NCI-H1436 (cell line): ENCODE results near the gene DLG2.
"Not testable (repeated sequence)": the region's sequence is repeated elsewhere in the genome, so short reads cannot be mapped to it uniquely, and the experiment has no call there.

Experiments
- DNase-seq: peaks from one replicate; lab custom pipeline; 2025; lab: John Stamatoyannopoulos, UW

Gene DLG2

DNA sequence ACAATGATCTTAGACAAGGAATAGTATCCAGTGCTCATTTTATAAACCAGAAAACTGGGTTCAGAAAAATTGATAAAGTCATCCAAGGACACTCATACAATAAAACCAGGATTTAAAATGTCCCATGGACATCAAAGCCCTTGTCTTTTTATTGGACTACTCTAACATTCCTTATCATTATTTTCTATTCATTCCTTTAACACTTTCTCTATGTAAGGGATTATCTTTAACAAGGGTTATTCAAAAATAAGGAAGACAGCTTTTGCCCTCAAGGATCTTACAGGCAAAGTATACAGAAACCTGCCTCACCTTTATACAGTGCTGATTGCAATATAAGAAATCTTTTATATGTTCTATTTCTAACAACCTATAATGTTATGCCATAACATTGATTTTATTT is 790.8 kb downstream of the DLG2 start:
- DNase-seq = no peak

DNA sequence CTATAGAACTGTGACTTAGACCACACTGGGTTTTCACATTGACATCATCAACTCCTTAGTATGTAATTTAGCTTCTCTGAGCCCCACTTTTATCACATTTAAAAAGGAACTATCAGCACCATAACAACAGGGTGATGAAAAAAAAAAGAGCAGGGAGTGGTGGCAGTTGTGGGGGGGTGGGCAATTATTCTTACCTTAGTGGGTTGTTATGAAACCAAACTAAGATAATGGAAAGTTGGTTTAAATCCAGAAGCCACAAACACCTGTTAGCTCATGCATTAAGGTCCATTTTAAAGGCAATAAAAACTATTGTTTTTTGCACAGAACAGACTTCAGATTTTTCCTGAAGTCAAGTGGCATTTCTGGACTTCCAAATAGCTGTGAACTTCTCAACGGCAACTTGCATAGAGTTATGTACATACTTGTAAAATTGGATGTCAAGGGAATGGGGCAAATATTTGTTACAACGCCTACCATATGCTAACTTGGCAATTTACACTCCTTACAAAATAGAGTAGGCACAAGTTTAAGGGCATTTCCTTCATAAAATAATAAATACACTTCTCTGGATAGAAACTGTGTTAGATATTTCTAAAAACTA is 793.6 kb downstream of the DLG2 start:
- DNase-seq = no peak

DNA sequence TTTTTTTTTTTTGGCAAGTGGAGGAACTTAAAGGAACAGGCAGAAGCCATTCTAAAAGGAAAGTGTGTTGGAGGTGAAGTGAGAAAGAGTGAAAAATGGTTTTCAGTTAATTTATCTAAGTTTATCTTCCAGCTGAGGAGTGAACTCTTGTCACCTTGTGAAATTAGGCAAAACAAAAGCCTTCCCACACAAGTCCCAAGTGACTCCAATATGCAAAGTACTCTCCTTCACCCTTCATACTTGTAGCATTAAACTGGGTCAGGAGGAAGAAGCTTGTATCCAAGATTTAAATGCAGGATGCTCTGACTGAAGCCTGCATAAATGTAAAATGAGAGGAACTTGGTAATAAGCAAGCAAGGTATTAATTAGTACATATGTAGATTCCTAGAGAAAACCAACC is 796.8 kb downstream of the DLG2 start:
- no peak for DNase-seq

DNA sequence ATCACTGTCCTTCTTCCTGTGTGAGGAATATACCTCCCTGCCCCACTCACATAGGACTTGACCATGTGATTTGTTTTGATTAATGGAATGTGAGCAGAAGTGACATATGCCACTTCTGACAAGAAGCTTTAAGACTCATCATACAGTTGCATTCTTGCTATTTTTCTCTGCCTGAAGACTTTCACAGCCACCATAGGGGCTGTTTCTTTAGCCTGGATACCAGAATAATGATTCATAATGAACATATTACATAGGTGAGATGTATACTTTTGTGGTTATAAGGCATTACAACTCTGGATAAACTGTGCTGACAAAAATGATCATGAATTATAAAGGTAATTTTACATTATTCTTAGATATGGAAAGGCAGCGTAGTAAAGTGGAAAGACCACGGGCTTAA is 798.0 kb downstream of the DLG2 start:
- no peak for DNase-seq

DNA sequence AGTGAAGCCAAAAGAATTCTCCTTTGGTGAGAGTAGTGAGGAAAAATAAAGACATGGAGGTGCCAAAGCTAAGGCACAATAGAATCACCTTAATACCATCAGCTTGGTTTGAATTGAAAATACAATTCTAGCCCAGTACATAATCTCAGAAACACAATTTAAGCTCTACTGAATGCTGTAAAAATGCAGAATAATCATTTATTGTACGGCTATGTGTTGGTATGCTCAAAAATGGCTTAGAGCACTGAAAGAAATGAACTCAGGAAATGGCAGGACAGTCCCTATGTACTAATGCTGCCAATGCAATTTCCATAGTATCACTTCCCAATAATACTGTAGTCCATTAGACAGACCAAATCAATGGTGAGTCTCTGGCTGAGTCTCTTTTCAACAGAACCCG is 798.5 kb downstream of the DLG2 start:
- DNase-seq = no peak

DNA sequence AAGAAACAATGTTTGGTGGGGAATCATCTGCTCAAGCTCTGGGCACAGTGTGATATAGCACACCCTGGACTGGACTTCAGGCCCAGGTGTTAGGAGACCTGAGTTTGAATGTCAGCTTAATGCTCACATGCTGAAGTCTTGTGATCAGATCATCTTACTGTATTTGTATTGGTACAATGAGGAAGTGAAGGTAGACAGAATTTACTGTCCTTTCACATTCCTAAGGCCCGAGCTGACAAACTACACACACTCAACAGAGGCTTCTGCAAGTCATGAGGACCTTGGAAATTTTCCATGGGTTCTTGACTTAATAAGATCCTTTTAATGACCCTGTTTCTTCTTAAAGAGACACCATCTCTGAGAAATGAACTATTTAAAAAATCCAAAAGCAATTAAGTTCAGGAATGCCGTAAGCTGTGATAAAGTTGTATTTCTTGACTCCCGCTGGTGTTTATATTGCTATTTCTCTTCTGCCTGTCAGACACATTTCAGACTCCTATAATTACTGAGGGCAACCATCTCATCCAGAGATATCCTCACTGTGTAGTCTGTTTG is 802.0 kb downstream of the DLG2 start:
- DNase-seq = no peak

DNA sequence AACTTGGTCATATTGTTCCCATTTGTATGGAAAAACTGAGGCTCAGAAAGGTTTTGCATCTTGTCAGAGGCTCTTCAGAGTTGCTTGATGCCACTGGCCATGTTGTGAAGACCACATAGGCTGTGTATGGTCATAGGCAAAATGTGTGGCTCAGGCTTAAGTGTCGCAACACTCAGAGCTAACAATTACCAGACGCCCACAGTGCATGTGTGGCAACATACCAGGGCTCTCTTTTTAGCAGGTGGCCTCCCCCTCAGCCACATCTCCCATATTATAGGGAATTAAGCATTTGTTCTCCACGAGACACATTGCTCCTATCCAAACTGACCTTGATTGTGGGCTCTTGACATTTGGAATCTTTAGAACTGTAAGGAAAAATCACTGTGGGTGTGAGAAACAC is 802.5 kb downstream of the DLG2 start:
- no peak for DNase-seq

DNA sequence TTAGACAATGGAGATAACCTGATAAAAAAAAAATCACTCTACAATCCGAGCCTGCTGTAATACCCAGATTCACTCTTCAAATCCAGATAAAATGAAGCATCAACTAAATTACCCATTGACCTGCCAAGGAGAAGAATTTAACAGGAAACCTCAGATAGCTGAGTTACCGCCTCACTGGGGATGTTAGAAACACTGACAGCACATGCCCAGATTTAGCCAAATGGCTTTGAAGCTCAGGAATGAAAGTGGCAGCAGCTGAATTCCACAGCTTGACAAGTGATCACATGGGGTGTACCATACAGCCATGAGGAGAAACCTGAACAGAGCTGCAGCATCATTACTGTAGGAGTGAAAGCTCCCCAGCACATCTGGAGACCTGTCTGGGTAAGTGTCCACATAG is 807.6 kb downstream of the DLG2 start:
- DNase-seq = no peak

DNA sequence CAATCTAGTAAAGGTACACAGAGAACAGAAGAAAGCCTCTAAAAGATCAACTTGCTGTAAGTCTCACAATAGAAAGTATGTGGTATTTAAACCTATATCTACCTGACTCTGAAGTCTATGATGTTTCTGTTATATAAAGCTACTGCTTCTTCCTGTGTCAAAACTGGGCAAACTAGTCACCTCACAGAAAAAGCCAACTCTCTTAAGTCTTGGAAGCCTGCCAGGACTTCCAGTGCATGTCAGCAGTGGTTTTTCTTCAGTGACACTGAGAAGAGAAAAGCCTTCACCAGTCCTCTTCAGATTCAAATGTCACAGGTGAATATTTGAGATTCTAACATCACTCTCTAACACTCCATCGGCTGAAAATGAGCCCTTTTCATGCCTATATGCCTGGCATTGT is 808.0 kb downstream of the DLG2 start:
- no peak for DNase-seq

DNA sequence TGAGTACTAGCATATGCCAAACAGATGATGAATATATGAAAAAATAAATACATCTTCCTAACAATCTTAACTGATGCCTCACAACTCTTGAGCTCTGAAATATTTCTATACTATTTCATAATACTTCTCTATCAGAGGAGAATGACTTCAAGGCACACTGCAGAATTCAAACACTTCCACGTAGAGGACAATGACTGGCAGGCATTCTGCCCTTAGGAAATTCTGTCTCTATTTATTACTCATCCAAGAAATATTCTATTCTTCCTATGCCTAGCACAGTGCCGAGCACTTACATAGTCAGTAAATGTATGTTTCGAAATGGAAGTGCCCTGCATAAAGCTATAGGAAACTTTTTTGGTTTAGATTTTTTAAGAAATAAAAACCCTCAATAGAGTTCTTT is 809.1 kb downstream of the DLG2 start:
- no peak for DNase-seq

DNA sequence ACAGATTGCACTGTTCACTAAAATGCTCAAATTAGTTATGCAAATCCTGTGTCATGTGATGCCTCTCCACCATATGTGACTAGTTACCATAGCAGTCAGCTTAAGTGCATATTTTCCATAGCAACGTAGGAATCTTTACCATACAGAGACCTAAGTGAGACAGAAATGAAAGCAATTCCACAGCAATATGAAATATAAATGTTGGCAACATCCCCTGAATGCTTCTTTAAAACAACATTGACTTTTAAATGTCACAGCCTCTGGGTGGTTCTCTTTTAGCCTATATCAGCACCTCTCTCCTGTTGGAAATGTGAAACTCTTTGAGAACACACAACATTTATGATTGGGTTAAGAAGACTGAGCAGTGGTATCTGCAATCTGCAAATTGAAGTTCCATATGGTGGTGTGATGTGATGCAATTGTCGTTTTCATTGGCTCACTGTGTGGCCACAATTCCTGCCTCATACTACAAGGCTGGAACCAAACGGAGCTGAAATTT is 814.6 kb downstream of the DLG2 start:
- DNase-seq = no peak

DNA sequence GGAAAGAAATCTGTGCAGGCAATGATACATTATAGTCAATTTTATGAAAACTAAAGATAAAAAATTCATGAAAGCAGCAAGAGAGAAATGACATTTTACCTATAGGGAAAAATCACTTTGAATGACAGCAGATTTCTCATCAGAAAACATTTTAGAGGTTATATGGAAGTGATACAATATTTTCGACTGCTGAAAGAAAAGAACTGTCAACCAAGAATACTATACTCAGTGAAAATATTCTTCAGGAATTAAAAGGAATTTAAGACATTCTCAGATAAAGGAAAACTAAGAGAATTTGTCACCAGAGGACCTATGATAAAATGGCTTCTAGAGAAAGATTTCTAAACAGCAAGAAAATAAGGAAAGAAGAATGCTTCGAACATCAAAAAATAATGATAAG is 820.8 kb downstream of the DLG2 start:
- no peak for DNase-seq

DNA sequence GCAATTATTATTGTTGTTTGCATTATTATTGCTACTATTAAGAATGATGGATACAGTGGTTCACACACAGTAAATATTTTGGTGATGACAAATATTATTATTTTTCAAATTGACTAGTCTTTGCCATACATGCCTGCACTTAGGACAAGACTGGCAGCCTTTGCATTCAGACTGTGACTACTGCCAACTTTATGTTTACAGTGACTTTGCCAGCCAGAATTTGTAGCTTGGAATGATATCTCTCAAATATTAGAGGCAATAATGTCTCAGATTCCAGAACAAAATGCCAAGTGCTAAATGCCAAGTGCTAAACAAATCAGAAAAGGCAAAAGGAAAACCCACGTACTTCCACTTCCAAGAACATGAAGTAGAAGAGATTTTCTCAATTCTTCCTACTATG is 823.1 kb downstream of the DLG2 start:
- DNase-seq = no peak

DNA sequence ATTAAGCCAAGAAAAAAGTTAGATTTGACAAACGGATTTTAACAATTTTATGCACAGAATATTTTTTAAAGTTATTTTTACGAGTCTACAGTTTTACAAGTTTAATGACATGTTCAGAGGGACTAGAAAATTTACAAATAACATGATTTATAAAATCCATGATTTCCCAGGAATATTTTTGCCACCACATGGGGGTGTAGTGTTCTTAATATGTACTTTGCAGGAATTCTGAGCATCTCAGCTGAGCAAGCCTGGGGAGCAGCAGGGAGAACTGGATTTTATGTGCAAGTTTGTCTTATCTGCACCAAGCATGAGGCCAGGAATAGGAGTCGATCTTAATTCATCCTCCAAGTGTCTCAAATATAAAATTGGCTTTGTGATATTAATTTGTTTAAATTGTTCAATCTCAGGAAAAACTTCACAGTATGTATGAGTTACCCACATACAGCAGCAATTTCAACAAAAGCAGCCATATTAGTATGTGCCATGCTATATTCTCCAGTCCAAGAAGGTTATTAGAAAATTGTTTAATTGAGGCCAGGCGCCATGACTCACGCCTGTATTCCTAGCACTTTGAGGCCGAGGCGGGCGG is 826.3 kb downstream of the DLG2 start:
- DNase-seq = no peak

DNA sequence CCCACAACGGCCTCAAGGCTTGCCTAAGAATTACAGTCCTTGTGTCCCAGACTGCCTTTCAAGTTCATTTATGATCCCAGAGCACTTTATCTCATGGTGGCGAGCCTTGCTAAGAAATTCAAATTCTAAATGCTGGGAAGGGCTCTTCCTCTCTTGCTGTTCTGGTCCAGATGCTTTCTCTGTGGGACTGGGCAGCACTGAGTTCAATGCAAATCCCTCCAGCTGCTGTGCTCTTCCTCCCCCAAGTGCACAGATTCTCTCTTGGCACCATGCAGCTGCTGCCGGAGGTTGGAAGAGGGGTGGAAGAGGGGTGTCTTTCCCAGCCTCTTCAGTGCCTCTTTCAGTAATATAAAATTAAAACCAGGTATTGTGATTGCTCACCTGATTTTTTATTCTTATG is 828.0 kb downstream of the DLG2 start:
- no peak for DNase-seq

DNA sequence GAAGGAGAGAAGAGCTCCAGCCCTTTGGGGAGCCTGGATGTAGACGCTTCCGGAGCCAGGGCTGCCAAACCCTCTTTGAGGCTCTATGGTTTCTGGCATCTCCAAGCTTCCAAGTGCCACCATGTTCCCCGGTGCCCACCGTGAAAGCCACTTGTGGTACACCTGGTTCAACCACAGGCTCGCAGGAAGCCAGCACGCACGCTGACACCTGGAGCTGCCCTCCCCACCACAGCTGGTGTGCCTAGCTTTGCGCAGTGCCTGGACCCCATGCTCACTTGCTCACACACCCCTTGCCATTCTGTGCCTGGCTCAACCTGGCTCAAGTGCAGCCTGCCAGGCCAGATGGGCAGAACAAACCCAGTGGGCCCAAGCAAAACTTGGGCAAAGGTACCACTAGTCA is 831.4 kb downstream of the DLG2 start:
- DNase-seq = no peak

DNA sequence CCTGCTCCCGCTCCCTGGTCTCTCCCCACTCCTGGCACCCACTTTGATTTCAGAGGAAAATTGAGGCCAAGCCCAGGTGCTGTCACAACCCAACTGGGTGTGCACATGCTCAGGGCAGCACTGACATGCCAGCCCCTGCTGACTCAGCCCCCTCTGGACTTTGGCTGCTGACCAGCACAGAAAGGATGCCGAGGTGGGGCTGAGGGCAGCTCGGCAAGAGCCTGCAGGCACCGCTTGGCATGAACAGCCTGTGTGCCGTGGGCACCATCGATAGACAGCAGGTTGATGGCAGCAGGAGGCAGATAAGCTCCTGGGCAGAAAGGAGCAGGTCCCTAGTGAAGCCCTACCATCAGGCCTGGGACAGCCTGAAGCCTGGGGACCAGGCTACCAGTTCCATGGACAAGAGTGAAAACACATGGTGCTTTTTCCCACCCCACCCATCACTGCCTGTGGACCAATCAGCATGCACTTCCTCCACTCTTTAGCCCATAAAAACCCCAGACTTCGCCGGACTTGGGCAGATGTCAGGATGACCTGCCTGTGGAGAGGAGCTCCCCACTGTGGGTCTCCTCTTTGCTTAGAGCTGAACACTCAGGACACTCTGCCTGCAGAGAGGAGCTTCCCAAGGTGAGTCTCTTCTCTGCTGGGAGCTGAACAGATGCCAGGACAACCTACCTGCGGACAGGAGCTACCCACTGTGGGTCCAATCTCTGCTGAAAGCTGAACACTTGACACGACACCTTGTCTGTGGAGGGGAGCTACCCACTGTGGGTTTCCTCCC is 832.3 kb downstream of the DLG2 start:
- no peak for DNase-seq

DNA sequence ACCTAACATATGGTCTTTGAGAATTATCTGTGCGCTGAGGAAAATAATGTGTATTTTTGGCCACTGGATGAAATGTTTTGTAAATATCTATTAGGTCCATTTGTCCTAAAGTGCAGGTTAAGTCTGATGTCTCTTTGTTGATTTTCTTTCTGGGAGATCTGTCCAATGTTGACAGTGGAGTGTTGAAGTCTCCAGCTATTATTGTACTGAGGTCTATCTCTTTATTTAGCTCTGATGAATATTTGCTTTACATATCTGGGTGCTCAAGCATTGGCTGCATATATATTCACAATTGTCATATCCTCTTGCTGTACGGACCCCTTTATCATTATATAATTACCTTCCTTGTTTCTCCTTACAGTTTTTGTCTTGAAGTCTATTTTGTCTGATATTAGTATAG is 833.8 kb downstream of the DLG2 start:
- DNase-seq = no peak

DNA sequence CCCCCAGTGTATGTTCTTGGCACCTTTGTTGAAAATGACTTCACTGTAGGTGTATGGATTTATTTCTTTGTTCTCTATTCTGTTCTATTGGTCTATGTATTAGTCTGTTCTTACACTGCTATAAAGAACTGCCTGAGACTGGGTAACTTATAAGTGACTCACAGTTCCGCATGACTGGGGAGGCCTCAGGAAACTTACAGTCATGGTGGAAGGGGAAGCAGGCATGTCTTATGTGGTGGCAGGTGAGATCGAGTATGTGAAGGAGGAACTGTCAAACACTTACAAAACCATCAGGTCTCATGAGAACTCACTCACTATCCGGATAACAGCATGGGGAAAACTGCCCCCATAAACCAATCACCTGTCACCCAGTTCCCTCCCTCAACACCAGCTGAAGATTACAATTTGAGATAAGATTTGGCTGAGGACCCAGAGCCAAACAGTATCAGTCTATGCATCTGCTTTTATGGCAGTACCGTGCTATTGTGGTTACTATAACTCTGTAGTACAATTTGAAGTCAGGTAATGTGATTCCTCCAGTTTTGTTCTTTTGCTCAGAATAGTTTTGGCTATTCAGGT is 836.2 kb downstream of the DLG2 start:
- DNase-seq = no peak

DNA sequence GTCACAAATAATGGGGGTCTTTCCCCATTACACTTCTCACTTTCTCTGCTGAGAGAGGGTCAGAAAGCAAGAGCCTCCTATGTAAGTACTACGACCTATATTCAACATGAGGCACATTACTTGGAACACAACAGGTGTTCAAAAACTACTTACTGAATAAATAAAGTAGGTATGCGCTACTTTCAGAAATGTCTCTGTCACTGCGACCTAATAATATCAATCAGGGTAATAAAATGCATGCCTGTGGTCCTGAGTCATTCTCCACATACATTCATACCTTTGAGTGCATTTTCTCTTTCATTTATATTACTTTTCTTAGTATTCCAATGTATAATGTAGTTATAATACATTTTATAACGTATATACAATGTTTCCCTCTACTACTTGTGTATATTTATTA is 838.9 kb downstream of the DLG2 start:
- no peak for DNase-seq

DNA sequence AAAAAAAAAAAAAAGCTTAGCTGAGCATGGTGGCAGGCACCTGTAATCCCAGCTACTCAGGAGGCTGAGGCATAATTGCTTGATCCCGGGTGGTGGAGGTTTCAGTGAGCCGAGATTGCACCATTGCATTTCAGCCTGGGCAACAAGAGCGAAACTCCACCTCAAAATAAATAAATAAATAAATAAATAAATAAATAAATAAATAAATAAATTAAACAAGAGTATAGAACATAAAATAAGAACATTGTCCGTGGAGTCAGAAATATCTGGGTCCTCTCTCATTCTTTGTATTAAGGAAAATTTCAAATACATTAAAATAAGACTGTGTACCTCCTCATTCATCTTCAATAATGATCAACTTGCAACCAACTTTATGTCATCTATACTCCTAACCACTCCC is 843.0 kb downstream of the DLG2 start:
- DNase-seq = not testable (repeated sequence)

DNA sequence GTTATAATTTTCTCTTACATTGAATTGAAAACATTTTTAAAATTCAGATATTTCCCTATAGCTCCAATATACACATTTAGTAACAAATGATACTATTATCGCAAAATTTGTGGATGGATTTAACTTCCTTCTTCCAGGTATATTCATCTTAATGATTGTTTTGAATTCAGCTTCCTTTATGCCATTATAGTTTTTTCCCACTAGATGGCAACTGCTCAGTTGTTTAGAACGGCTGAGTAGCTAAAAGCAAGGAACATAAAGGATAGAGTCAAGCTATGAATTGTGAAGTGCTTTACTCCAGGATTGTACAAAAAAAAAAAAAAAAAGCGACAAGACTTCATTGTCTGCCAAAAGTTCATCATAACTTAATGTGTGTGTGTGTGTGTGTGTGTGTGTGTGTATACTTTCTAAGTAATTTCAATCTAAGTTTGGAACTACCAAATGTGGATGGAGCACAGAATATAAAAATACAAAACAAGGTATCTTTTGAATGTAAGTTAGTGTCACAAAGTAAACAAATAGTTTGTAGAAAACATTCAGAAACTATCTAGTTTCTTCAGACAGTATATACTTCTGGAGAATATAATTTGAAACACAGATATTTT is 846.4 kb downstream of the DLG2 start:
- no peak for DNase-seq
